ENCODE results near the gene PLEKHH3.

DNA sequence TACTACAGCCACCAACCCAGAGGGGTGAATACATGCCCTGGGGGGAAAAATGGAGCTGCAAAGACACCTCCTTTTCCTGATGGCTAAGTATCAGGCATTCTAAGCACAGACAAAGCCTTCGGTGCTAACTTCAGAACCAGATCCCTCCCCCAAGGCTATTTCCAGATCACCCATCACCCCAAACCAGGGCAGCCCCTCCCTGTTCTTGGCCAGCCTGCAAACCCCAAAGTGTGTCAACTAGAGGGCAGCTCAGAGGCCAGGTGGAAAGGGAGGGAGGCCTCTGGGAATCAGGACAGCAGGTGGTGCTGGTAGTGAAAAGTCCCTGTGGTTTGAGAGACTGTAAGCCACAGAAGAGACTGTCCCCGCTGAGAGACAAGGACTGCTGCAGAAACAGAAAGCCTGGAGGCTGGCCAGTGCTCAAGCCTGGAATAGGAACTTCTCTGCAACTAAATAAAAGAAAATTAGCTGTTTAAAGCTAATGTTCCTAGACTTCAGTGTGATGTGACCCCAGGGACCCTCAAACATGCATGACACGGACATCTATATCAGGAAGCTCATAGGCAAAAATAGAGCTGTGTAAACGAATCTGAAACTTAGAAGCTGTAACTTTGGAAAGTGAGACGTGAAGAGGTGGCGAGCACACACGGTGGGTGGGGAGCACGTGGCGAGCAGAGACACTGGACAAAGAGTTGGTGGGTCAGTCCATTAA lies 58.2 kb downstream of the PLEKHH3 start:
- TF ChIP-seq, protein P1, sequence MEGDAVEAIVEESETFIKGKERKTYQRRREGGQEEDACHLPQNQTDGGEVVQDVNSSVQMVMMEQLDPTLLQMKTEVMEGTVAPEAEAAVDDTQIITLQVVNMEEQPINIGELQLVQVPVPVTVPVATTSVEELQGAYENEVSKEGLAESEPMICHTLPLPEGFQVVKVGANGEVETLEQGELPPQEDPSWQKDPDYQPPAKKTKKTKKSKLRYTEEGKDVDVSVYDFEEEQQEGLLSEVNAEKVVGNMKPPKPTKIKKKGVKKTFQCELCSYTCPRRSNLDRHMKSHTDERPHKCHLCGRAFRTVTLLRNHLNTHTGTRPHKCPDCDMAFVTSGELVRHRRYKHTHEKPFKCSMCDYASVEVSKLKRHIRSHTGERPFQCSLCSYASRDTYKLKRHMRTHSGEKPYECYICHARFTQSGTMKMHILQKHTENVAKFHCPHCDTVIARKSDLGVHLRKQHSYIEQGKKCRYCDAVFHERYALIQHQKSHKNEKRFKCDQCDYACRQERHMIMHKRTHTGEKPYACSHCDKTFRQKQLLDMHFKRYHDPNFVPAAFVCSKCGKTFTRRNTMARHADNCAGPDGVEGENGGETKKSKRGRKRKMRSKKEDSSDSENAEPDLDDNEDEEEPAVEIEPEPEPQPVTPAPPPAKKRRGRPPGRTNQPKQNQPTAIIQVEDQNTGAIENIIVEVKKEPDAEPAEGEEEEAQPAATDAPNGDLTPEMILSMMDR (IDR thresholded peaks at IDR 0.05), result peak in 4 of 6 experiments; percentile 15 to 52 (median 34)
- no peak for TF ChIP-seq POLR2A (IDR thresholded peaks at IDR 0.05)

All from esophagus squamous epithelium (tissue), 4 donors.